WTC11 (cell line): Measurements from ENCODE around the gene FOXC1. TPM values are rescaled to one million over a fixed set of nuclear protein-coding genes. Genes with fewer than 3 reads are reported as not detected.
A peak's percentile ranks its signal among the peaks of the same experiment; 100 is the strongest.

Source experiments
- ATAC-seq: fragments of 200-7000 bp; cut with Tn5 transposase; 2 replicates; pipeline ENCODE4 v1.10.0; 2021; ENCODE audit warnings: mild to moderate bottlenecking, moderate library complexity
- CTCF ChIA-PET: fragments of 300-600 bp; sonication (Branson Sonifier 250); formaldehyde crosslinking; loops from one replicate; lab custom pipeline; 2021; ENCODE audit warnings: antibody characterized with exemption; lab: Charles Lee
- POLR2A ChIA-PET: fragments of 350-600 bp; sonication (Branson Sonifier 250); formaldehyde crosslinking; loops from one replicate; lab custom pipeline; 2021; ENCODE audit warnings: antibody characterized with exemption; lab: Charles Lee
- DNase-seq: peaks from one replicate; pipeline ENCODE4 v3.0.0; 2021; ENCODE audit warnings: low spot score
- H3K27ac Mint-ChIP-seq: 2 replicates; pipeline ENCODE4 v1.8.0; 2021; ENCODE audit warnings: mixed read lengths
- H3K27me3 Mint-ChIP-seq: 2 replicates; pipeline ENCODE4 v1.8.0; 2021; ENCODE audit warnings: low read depth, mild to moderate bottlenecking, moderate library complexity, mixed read lengths
- H3K36me3 Mint-ChIP-seq: 2 replicates; pipeline ENCODE4 v1.8.0; 2021; ENCODE audit warnings: mixed read lengths
- H3K4me1 Mint-ChIP-seq: 2 replicates; pipeline ENCODE4 v1.8.0; 2022; ENCODE audit warnings: mixed read lengths
- H3K4me3 Mint-ChIP-seq: 2 replicates; pipeline ENCODE4 v1.8.0; 2021; ENCODE audit warnings: mild to moderate bottlenecking, moderate library complexity, mixed read lengths
- H3K9me3 Mint-ChIP-seq: 2 replicates; pipeline ENCODE4 v1.8.0; 2021; ENCODE audit warnings: mixed read lengths
- AFF4 ChIP-seq: sonication (generic); formaldehyde crosslinking; IDR thresholded peaks from 2 replicates; pipeline ENCODE4 v1.8.1; 2023; ENCODE audit warnings: mild to moderate bottlenecking, missing genetic modification reagents, borderline replicate concordance
- CREB1 ChIP-seq: sonication (generic); formaldehyde crosslinking; IDR thresholded peaks from 2 replicates; pipeline ENCODE4 v1.8.0; 2023; ENCODE audit warnings: mild to moderate bottlenecking, missing genetic modification reagents
- ESRRA ChIP-seq: sonication (generic); formaldehyde crosslinking; IDR thresholded peaks from 2 replicates; pipeline ENCODE4 v1.8.1; 2022; ENCODE audit warnings: mild to moderate bottlenecking, missing genetic modification reagents, borderline replicate concordance
- FOXP1 ChIP-seq: sonication (generic); formaldehyde crosslinking; IDR thresholded peaks from 2 replicates; pipeline ENCODE4 v1.8.0; 2022; ENCODE audit warnings: missing genetic modification reagents, mild to moderate bottlenecking, moderate library complexity, borderline replicate concordance
- GABPB1 ChIP-seq: sonication (generic); formaldehyde crosslinking; IDR thresholded peaks from 2 replicates; pipeline ENCODE4 v1.8.1; 2023; ENCODE audit warnings: mild to moderate bottlenecking, missing genetic modification reagents
- GRHL2 ChIP-seq: fragments of 250-450 bp; sonication (Bioruptor Pico); IDR thresholded peaks from 2 replicates; pipeline ENCODE4 v1.8.0; 2022; ENCODE audit warnings: mild to moderate bottlenecking, moderate library complexity; ENCODE audit not compliant: insufficient replicate concordance, severe bottlenecking
- HMGA2 ChIP-seq: fragments of 250-450 bp; sonication (Bioruptor Pico); IDR thresholded peaks from 2 replicates; pipeline ENCODE4 v1.4.0; 2021; ENCODE audit warnings: mild to moderate bottlenecking, moderate library complexity
- IRF2 ChIP-seq: sonication (generic); formaldehyde crosslinking; IDR thresholded peaks from 2 replicates; pipeline ENCODE4 v1.8.0; 2022; ENCODE audit warnings: low read depth, missing genetic modification reagents, borderline replicate concordance
- JAZF1 ChIP-seq: fragments of 250-450 bp; sonication (Bioruptor Pico); IDR thresholded peaks from 2 replicates; pipeline ENCODE4 v1.9.0; 2021; ENCODE audit warnings: moderate library complexity, mild to moderate bottlenecking, inconsistent platforms
- NFYB ChIP-seq: sonication (generic); formaldehyde crosslinking; conservative IDR thresholded peaks from 2 replicates; pipeline ENCODE4 v1.8.0; 2022; ENCODE audit warnings: low read depth, missing genetic modification reagents
- TP53 ChIP-seq: sonication (generic); formaldehyde crosslinking; IDR thresholded peaks from 2 replicates; pipeline ENCODE4 v1.8.1; 2023; ENCODE audit warnings: mild to moderate bottlenecking, missing genetic modification reagents
- ZNF121 ChIP-seq: sonication (generic); formaldehyde crosslinking; IDR thresholded peaks from 2 replicates; pipeline ENCODE4 v1.8.0; 2023; ENCODE audit warnings: missing genetic modification reagents
- ZNF138 ChIP-seq: sonication (generic); formaldehyde crosslinking; conservative IDR thresholded peaks from 2 replicates; pipeline ENCODE4 v1.8.1; 2022; ENCODE audit warnings: mild to moderate bottlenecking, moderate library complexity, missing genetic modification reagents
- ZSCAN18 ChIP-seq: fragments of 250-450 bp; sonication (Bioruptor Pico); IDR thresholded peaks from 2 replicates; pipeline ENCODE4 v2.1.2; 2022; ENCODE audit warnings: mild to moderate bottlenecking, moderate library complexity
- total RNA-seq: library from RNA; stranded (reverse); gene quantifications from 3 replicates; pipeline ENCODE4 v1.2.3, GENCODE V29; 2021
- TF ChIP-seq, protein P1 (sequence below): fragments of 200-600 bp; IDR thresholded peaks from 2 replicates; pipeline ENCODE4 v1.8.0; 2022; ENCODE audit warnings: antibody characterized with exemption
- TF ChIP-seq, protein P2 (sequence below): fragments of 250-450 bp; sonication (Bioruptor Pico); conservative IDR thresholded peaks from 2 replicates; pipeline ENCODE4 v1.9.0; 2021; ENCODE audit warnings: mild to moderate bottlenecking
- TF ChIP-seq, protein P3 (sequence below): fragments of 250-450 bp; sonication (Bioruptor Pico); IDR thresholded peaks from 2 replicates; pipeline ENCODE4 v1.8.0; 2021; ENCODE audit warnings: mild to moderate bottlenecking
- TF ChIP-seq, protein P4 (sequence below): sonication (generic); formaldehyde crosslinking; IDR thresholded peaks from 2 replicates; pipeline ENCODE4 v1.8.0; 2022; ENCODE audit warnings: mild to moderate bottlenecking, missing genetic modification reagents

The FOXC1 gene
- total RNA-seq, 1 experiment from 2014 or later = 10.7 TPM

DNA sequence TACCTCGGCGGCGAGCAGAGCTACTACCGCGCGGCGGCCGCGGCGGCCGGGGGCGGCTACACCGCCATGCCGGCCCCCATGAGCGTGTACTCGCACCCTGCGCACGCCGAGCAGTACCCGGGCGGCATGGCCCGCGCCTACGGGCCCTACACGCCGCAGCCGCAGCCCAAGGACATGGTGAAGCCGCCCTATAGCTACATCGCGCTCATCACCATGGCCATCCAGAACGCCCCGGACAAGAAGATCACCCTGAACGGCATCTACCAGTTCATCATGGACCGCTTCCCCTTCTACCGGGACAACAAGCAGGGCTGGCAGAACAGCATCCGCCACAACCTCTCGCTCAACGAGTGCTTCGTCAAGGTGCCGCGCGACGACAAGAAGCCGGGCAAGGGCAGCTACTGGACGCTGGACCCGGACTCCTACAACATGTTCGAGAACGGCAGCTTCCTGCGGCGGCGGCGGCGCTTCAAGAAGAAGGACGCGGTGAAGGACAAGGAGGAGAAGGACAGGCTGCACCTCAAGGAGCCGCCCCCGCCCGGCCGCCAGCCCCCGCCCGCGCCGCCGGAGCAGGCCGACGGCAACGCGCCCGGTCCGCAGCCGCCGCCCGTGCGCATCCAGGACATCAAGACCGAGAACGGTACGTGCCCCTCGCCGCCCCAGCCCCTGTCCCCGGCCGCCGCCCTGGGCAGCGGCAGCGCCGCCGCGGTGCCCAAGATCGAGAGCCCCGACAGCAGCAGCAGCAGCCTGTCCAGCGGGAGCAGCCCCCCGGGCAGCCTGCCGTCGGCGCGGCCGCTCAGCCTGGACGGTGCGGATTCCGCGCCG lies 994 bp downstream of the FOXC1 start:
- no peak for DNase-seq
- H3K9me3 Mint-ChIP-seq = no peaks in the 10 kb centered on the region

GRCh38 chr6:1611322-1611571 lies 1.5 kb downstream of the FOXC1 start:
- POLR2A ChIA-PET = no interaction called here

More for the DNA sequence above, 994 bp downstream of the FOXC1 start:
- ChIA-PET CTCF (interaction anchor here (0.7 to 1.6 kb wide), 6 partner anchors 8 to 552 kb away, joined by 3 to 5 read pairs (median 3); no protein-coding TSS in a partner anchor), POLR2A (no interaction called here)
- peaks cover 39% of the 10 kb centered on the region for H3K4me1 Mint-ChIP-seq
- no peak for TF ChIP-seq AFF4 (CRISPR knock-in tag)
- TF ChIP-seq FOXP1 (CRISPR knock-in tag) = 0 out of 2 replicates have a peak, but pooled peaks have one; percentile 14
- TF ChIP-seq IRF2 (CRISPR knock-in tag) = no peak
- TF ChIP-seq CREB1 (CRISPR knock-in tag) = no peak
- TF ChIP-seq, protein P1, sequence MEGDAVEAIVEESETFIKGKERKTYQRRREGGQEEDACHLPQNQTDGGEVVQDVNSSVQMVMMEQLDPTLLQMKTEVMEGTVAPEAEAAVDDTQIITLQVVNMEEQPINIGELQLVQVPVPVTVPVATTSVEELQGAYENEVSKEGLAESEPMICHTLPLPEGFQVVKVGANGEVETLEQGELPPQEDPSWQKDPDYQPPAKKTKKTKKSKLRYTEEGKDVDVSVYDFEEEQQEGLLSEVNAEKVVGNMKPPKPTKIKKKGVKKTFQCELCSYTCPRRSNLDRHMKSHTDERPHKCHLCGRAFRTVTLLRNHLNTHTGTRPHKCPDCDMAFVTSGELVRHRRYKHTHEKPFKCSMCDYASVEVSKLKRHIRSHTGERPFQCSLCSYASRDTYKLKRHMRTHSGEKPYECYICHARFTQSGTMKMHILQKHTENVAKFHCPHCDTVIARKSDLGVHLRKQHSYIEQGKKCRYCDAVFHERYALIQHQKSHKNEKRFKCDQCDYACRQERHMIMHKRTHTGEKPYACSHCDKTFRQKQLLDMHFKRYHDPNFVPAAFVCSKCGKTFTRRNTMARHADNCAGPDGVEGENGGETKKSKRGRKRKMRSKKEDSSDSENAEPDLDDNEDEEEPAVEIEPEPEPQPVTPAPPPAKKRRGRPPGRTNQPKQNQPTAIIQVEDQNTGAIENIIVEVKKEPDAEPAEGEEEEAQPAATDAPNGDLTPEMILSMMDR = no peak
- no peak for ATAC-seq
- H3K36me3 Mint-ChIP-seq = no peaks in the 10 kb centered on the region
- no peak overlapping the region for H3K27ac Mint-ChIP-seq
- H3K27me3 Mint-ChIP-seq = peaks cover 85% of the 10 kb centered on the region
- peak overlapping the region; percentile 72 for H3K4me3 Mint-ChIP-seq

More at GRCh38 chr6:1611322-1611571, 1.5 kb downstream of the FOXC1 start:
- Mint-ChIP-seq H3K4me3 (no peak overlapping the region), H3K4me1 (peaks cover 37% of the 10 kb centered on the region), H3K36me3 (no peaks in the 10 kb centered on the region), H3K27ac (no peak overlapping the region), H3K9me3 (no peaks in the 10 kb centered on the region), H3K27me3 (peaks cover 85% of the 10 kb centered on the region)
- DNase-seq (peak; percentile 53), ATAC-seq (peak; percentile 1; the same call in 1 of the 2 replicates)
- TF ChIP-seq GRHL2 (CRISPR knock-in tag) = no peak
- TF ChIP-seq GABPB1 (CRISPR knock-in tag) = no peak
- TF ChIP-seq, protein P2, sequence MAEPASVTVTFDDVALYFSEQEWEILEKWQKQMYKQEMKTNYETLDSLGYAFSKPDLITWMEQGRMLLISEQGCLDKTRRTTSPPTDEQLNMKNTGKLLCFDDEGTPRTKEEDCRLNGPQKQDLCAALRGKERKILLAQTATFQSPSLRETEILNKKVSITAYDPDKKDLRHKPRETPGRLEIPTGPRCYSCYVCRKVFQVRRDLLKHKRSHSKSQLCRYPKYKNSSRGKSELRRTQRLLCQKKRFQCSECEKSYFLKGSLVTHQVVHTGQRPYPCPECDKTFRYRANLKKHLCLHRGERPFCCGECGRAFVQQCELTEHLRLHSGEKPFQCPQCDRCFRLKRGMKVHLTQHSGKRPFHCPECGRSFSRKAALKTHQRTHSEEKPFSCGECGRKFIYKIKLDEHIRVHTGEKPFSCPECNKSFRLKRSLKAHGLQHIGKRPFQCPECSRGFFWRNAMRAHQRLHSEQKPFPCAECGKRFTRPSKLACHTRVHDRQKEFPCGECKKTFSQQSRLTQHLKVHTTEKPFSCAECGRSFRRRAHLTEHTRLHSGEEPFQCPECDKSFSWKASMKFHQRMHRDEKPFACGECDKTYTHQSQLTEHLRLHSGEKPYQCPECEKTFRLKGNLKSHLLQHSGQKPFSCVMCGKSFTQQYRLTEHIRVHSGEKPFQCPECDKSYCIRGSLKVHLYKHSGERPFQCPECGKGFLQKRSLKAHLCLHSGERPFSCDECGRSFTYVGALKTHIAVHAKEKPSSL (CRISPR knock-in tag) = no peak
- TF ChIP-seq, protein P3, sequence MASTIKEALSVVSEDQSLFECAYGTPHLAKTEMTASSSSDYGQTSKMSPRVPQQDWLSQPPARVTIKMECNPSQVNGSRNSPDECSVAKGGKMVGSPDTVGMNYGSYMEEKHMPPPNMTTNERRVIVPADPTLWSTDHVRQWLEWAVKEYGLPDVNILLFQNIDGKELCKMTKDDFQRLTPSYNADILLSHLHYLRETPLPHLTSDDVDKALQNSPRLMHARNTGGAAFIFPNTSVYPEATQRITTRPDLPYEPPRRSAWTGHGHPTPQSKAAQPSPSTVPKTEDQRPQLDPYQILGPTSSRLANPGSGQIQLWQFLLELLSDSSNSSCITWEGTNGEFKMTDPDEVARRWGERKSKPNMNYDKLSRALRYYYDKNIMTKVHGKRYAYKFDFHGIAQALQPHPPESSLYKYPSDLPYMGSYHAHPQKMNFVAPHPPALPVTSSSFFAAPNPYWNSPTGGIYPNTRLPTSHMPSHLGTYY (CRISPR knock-in tag) = no peak
- no peak for TF ChIP-seq ESRRA (CRISPR knock-in tag)
- TF ChIP-seq TP53 (CRISPR knock-in tag) = no peak
- no peak for TF ChIP-seq HMGA2 (CRISPR knock-in tag)
- no peak for TF ChIP-seq ZSCAN18 (CRISPR knock-in tag)
- TF ChIP-seq, protein P4, sequence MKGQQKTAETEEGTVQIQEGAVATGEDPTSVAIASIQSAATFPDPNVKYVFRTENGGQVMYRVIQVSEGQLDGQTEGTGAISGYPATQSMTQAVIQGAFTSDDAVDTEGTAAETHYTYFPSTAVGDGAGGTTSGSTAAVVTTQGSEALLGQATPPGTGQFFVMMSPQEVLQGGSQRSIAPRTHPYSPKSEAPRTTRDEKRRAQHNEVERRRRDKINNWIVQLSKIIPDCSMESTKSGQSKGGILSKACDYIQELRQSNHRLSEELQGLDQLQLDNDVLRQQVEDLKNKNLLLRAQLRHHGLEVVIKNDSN (CRISPR knock-in tag) = no peak
- TF ChIP-seq JAZF1 = no peak
- TF ChIP-seq ZNF121 = no peak
- TF ChIP-seq NFYB (CRISPR knock-in tag) = no peak
- TF ChIP-seq ZNF138 (CRISPR knock-in tag) = no peak
- TF ChIP-seq IRF2 (CRISPR knock-in tag) = no peak
- CTCF ChIA-PET = interaction anchor here (0.7 to 1.0 kb wide), 4 partner anchors 13 to 215 kb away, joined by 3 to 5 read pairs (median 3); no protein-coding TSS in a partner anchor
